SU-DHL-6 (cell line): Measurements from ENCODE around the gene PARP8.

Source experiments
- EZH2phosphoT487 ChIP-seq: fragments of 200-600 bp; sonication (generic), shearing (Covaris generic); conservative IDR thresholded peaks from 2 replicates; pipeline ENCODE4 v1.6.1; 2018; ENCODE audit warnings: mild to moderate bottlenecking, antibody characterized with exemption, low read length, moderate library complexity, mixed read lengths
- TF ChIP-seq, protein P1 (sequence below): fragments of 200-600 bp; sonication (generic); IDR thresholded peaks from one replicate; pipeline ENCODE4 v1.5.1; 2017; ENCODE audit warnings: antibody characterized with exemption, mild to moderate bottlenecking, low read length, moderate library complexity; ENCODE audit not compliant: insufficient read depth, poor library complexity, severe bottlenecking

DNA sequence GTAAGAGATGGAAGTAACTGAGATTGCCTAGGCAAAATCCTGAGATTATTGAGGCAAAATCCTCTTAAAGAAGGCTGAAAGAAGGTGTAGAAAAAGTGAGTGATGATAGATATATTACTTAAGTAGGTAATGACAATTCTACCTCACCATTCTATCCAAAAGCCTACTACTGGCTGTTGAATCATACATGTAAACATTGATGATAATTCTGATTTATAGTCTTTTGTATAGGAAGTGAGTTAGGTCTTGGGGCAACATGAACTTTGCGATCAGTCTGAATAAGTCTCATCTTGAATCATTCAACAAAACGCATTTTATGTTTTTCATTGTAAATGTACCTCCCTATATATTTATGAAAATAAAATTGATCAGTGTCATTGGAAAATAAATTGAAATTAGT lies 99.6 kb downstream of the PARP8 start:
- TF ChIP-seq, protein P1, sequence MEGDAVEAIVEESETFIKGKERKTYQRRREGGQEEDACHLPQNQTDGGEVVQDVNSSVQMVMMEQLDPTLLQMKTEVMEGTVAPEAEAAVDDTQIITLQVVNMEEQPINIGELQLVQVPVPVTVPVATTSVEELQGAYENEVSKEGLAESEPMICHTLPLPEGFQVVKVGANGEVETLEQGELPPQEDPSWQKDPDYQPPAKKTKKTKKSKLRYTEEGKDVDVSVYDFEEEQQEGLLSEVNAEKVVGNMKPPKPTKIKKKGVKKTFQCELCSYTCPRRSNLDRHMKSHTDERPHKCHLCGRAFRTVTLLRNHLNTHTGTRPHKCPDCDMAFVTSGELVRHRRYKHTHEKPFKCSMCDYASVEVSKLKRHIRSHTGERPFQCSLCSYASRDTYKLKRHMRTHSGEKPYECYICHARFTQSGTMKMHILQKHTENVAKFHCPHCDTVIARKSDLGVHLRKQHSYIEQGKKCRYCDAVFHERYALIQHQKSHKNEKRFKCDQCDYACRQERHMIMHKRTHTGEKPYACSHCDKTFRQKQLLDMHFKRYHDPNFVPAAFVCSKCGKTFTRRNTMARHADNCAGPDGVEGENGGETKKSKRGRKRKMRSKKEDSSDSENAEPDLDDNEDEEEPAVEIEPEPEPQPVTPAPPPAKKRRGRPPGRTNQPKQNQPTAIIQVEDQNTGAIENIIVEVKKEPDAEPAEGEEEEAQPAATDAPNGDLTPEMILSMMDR: no peak
- no peak for TF ChIP-seq EZH2phosphoT487
